K562 (cell line): ENCODE measurements around the gene IDUA. TPM values are rescaled to one million over a fixed set of nuclear protein-coding genes. Genes with fewer than 3 reads are reported as not detected.

Experiments used
- ARID2 ChIP-seq: fragments of 450-650 bp; IDR thresholded peaks from 2 replicates; pipeline ENCODE4 v1.6.1; 2017; ENCODE audit warnings: antibody characterized with exemption, mild to moderate bottlenecking
- CSDE1 ChIP-seq, 2 experiments: fragments of 450-650 bp; IDR thresholded peaks; 2 replicates each; pipeline ENCODE4 v1.6.1; 2016; ENCODE audit warnings: mild to moderate bottlenecking in 1 of 2
- FOXJ2 ChIP-seq: fragments of 200-800 bp; sonication (Bioruptor generic); IDR thresholded peaks from 2 replicates; pipeline ENCODE4 v1.6.1; 2016; ENCODE audit warnings: missing genetic modification characterization, missing compliant biosample characterization
- FOXJ3 ChIP-seq: sonication (generic); formaldehyde crosslinking; IDR thresholded peaks from 2 replicates; pipeline ENCODE4 v1.4.0; 2020; ENCODE audit warnings: mild to moderate bottlenecking, missing genetic modification reagents
- HMG20A ChIP-seq: fragments of 450-650 bp; formaldehyde crosslinking; conservative IDR thresholded peaks from 2 replicates; pipeline ENCODE4 v1.4.0; 2020; ENCODE audit warnings: mild to moderate bottlenecking, mixed read lengths
- KAT2B ChIP-seq: IDR thresholded peaks from one replicate; pipeline ENCODE4 v1.6.1; 2012; ENCODE audit warnings: low read depth, mild to moderate bottlenecking, control low read depth, inconsistent platforms, low read length, moderate library complexity
- NFRKB ChIP-seq: fragments of 450-650 bp; IDR thresholded peaks from 2 replicates; pipeline ENCODE4 v1.6.1; 2016; ENCODE audit warnings: low read depth
- NR3C1 ChIP-seq: sonication (generic); formaldehyde crosslinking; IDR thresholded peaks from 2 replicates; pipeline ENCODE4 v1.8.1; 2022; ENCODE audit warnings: missing genetic modification reagents
- PHF21A ChIP-seq: fragments of 450-650 bp; IDR thresholded peaks from 2 replicates; pipeline ENCODE4 v1.6.1; 2017; ENCODE audit warnings: low read depth, borderline replicate concordance
- POLR2H ChIP-seq: IDR thresholded peaks from 2 replicates; pipeline ENCODE4 v1.6.1; 2016; ENCODE audit warnings: missing genetic modification characterization, low read depth, mild to moderate bottlenecking, control low read depth, missing compliant biosample characterization, moderate library complexity
- PYGO2 ChIP-seq: fragments of 450-650 bp; IDR thresholded peaks from 2 replicates; pipeline ENCODE4 v1.6.1; 2016; ENCODE audit warnings: mild to moderate bottlenecking, missing genetic modification characterization, moderate library complexity, missing compliant biosample characterization
- RBM39 ChIP-seq: fragments of 200-400 bp; formaldehyde crosslinking; optimal IDR thresholded peaks from 2 replicates; pipeline ENCODE3; 2018; ENCODE audit warnings: low read depth, low read length
- SREBF2 ChIP-seq: sonication (generic); formaldehyde crosslinking; IDR thresholded peaks from 2 replicates; pipeline ENCODE4 v1.4.0; 2020; ENCODE audit warnings: mild to moderate bottlenecking, missing genetic modification reagents
- TCF7L2 ChIP-seq: fragments of 150-350 bp; IDR thresholded peaks from 2 replicates; pipeline ENCODE4 v1.6.1; 2016; ENCODE audit warnings: low read depth, mild to moderate bottlenecking, low read length, moderate library complexity
- TOE1 ChIP-seq, 2 experiments: fragments of 450-650 bp in 1 of 2; sonication (generic) in 1 of 2; formaldehyde crosslinking in 1 of 2; IDR thresholded peaks; 2 replicates each; pipeline versions ENCODE4 v1.7.1 to v1.8.0; 2016 to 2022; ENCODE audit warnings: borderline replicate concordance in 2 of 2, mild to moderate bottlenecking in 2 of 2, antibody characterized with exemption in 1 of 2, inconsistent platforms in 1 of 2, low read depth in 1 of 2, missing genetic modification reagents in 1 of 2, moderate library complexity in 1 of 2
- XRCC5 ChIP-seq: fragments of 200-400 bp; formaldehyde crosslinking; IDR thresholded peaks from 2 replicates; pipeline ENCODE4 v1.6.1; 2017; ENCODE audit warnings: low read depth, mild to moderate bottlenecking, low read length
- ZFPM2 ChIP-seq: fragments of 250-450 bp; sonication (Bioruptor Pico); IDR thresholded peaks from 2 replicates; pipeline ENCODE4 v1.5.1; 2022; ENCODE audit warnings: mild to moderate bottlenecking
- ZNF146 ChIP-seq: IDR thresholded peaks from one replicate; pipeline ENCODE4 v1.6.1; 2018; ENCODE audit warnings: missing compliant biosample characterization; ENCODE audit not compliant: unreplicated experiment
- ZNF23 ChIP-seq: fragments of 250-450 bp; sonication (Bioruptor Pico); IDR thresholded peaks from 2 replicates; pipeline ENCODE4 v1.4.0; 2020; ENCODE audit warnings: mild to moderate bottlenecking
- ZNF561 ChIP-seq: fragments of 450-650 bp; formaldehyde crosslinking; conservative IDR thresholded peaks from 2 replicates; pipeline ENCODE4 v1.4.0; 2020; ENCODE audit warnings: mild to moderate bottlenecking, moderate library complexity
- ZNF586 ChIP-seq: fragments of 450-650 bp; formaldehyde crosslinking; conservative IDR thresholded peaks from 2 replicates; pipeline ENCODE4 v1.4.0; 2020; ENCODE audit warnings: mild to moderate bottlenecking, moderate library complexity
- ZNF668 ChIP-seq: fragments of 250-450 bp; sonication (Bioruptor Pico); IDR thresholded peaks from 2 replicates; pipeline ENCODE4 v1.8.0; 2022; ENCODE audit warnings: mild to moderate bottlenecking, inconsistent platforms
- polyA plus RNA-seq, 8 experiments: library from polyadenylated mRNA; depleted of rRNA in 4 of 8; stranded (reverse) in 5 of 8; unstranded in 3 of 8; fragments of >200 nt; fragmentation: Nextera tagmentation in 2 of 8; fragmentation: Illumina TruSeq in 1 of 8; extraction: Ambion mirVana in 2 of 8; extraction: Trizol in 1 of 8; gene quantifications; 2 replicates each; pipeline versions ENCODE4 v1.2.1 to v1.2.3, GENCODE V29; 2011 to 2014; ENCODE audit warnings: inconsistent platforms in 1 of 8, missing spikeins in 1 of 8
- total RNA-seq, 7 experiments: library from RNA; depleted of rRNA in 6 of 7; stranded (reverse); fragments of >200 nt in 6 of 7; fragmentation: Illumina TruSeq in 2 of 7; extraction: Trizol in 2 of 7; gene quantifications; 2 replicates each; pipeline versions ENCODE4 v1.2.1 to v1.2.3, GENCODE V29; 2011 to 2021; ENCODE audit warnings: low replicate concordance in 1 of 7
- TF ChIP-seq, protein P1 (sequence below): fragments of 250-450 bp; sonication (Bioruptor Pico); IDR thresholded peaks from 2 replicates; pipeline ENCODE4 v1.4.0; 2020; ENCODE audit warnings: mild to moderate bottlenecking, moderate library complexity
- TF ChIP-seq, protein P2 (sequence below), 2 experiments: fragments of 200-800 bp in 1 of 2; sonication (Bioruptor generic) in 1 of 2; sonication (generic) in 1 of 2; formaldehyde crosslinking in 1 of 2; IDR thresholded peaks in 1 of 2; conservative IDR thresholded peaks in 1 of 2; 2 replicates each; pipeline versions ENCODE4 v1.5.0 to v1.6.1; 2016 to 2020; ENCODE audit warnings: missing compliant biosample characterization in 1 of 2, missing genetic modification characterization in 1 of 2, missing genetic modification reagents in 1 of 2

The IDUA gene
- total and polyA plus RNA-seq, 9 of the 15 experiments (the other 6 are each of a cell fraction or from before 2014, with no cell fraction given) = 0.04 to 16.1 (median 1.2) TPM

DNA sequence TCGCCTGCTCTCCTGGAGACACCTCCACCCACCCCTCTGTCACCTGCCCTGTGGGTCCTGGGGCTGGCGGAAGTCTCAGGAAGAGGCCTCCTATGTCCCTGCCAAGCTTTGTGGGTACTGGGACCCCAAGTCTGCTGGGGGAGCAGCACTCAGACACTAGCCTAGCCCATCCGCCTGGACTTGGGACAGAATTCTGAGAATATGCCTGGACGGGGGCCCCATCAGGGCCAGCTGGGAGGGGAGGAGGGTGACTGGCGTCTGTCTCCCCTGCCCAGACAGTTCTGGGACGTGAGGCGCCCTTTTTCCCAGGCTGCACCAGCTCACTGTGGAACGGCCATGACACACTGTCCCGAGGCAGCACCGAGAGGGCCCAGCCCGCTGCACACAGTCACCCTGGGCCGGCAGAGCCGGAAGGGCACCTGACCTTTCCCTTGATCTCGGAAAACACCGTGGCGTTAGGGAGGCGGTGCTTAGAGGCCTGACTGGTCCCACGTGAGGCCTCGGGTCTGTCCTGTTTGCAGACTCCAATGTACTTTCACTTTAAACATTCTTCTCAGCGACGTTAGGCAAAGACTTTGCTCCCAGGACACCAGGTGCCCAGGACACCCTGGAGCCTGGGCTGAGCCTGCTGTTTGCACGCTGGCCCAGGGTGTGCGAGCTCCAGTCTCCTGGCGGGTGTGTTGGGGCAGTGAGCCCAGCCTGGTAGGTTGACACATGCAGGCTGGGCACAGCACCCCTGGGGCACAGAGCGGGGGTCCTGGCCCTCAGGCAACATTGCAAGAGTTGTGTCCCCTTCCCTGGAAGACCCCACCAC is 5.7 kb downstream of the IDUA start (continued):
- no peak for TF ChIP-seq SREBF2 (CRISPR knock-in tag)
- TF ChIP-seq XRCC5 = no peak
- no peak for TF ChIP-seq NR3C1 (CRISPR knock-in tag)
- TF ChIP-seq, protein P1, sequence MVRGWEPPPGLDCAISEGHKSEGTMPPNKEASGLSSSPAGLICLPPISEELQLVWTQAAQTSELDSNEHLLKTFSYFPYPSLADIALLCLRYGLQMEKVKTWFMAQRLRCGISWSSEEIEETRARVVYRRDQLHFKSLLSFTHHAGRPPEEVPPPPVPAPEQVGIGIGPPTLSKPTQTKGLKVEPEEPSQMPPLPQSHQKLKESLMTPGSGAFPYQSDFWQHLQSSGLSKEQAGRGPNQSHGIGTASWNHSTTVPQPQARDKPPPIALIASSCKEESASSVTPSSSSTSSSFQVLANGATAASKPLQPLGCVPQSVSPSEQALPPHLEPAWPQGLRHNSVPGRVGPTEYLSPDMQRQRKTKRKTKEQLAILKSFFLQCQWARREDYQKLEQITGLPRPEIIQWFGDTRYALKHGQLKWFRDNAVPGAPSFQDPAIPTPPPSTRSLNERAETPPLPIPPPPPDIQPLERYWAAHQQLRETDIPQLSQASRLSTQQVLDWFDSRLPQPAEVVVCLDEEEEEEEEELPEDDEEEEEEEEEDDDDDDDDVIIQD (CRISPR knock-in tag) = no peak
- TF ChIP-seq ZNF561 = no peak
- peak; percentile 81; the same call in 1 of the 2 replicates for TF ChIP-seq TOE1 (IDR thresholded peaks at IDR 0.05; ENCODE audit: borderline replicate concordance)
- TF ChIP-seq TOE1 (CRISPR knock-in tag; IDR thresholded peaks at IDR 0.05; ENCODE audit: borderline replicate concordance, low read depth) = peak; percentile 71; the same call in 1 of the 2 replicates
- no peak for TF ChIP-seq POLR2H (tag)
- no peak for TF ChIP-seq FOXJ3 (CRISPR knock-in tag)
- no peak for TF ChIP-seq PYGO2 (tag)
- no peak for TF ChIP-seq KAT2B
- TF ChIP-seq ZFPM2 (CRISPR knock-in tag) = no peak
- TF ChIP-seq ZNF23 (CRISPR knock-in tag) = no peak
- peak; percentile 55; the same call in 1 of the 2 replicates for TF ChIP-seq NFRKB
- TF ChIP-seq ZNF668 (CRISPR knock-in tag) = no peak
- no peak for TF ChIP-seq CSDE1 (IDR thresholded peaks at IDR 0.05)
- no peak for TF ChIP-seq RBM39
- TF ChIP-seq PHF21A = no peak
- TF ChIP-seq ARID2 = no peak
- no peak for TF ChIP-seq TCF7L2
- TF ChIP-seq ZNF586 = no peak
- TF ChIP-seq FOXJ2 = no peak
- no peak for TF ChIP-seq HMG20A (CRISPR knock-in tag)
- no peak for TF ChIP-seq ZNF146 (CRISPR knock-in tag)
- TF ChIP-seq, protein P2, sequence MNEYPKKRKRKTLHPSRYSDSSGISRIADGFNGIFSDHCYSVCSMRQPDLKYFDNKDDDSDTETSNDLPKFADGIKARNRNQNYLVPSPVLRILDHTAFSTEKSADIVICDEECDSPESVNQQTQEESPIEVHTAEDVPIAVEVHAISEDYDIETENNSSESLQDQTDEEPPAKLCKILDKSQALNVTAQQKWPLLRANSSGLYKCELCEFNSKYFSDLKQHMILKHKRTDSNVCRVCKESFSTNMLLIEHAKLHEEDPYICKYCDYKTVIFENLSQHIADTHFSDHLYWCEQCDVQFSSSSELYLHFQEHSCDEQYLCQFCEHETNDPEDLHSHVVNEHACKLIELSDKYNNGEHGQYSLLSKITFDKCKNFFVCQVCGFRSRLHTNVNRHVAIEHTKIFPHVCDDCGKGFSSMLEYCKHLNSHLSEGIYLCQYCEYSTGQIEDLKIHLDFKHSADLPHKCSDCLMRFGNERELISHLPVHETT (CRISPR knock-in tag; conservative IDR thresholded peaks at IDR 0.05 in 1 of 2, IDR thresholded peaks at IDR 0.05 in 1 of 2) = peak in 1 of 2 experiments; percentile 77; a peak in 2 of 4 replicates
